Stomach (tissue), 9 donors: ENCODE data around the gene DLG5. TPM values are rescaled to one million over a fixed set of nuclear protein-coding genes. Genes with fewer than 3 reads are reported as not detected.
A peak's percentile ranks its signal among the peaks of the same experiment; 100 is the strongest.

Experiments used
- DNase-seq, 2 donors: peaks; one replicate each; pipeline versions ENCODE4 v3.0.0 to v3.0.0-alpha.2; 2013 to 2019
- H3K27ac ChIP-seq, 5 donors: fragments of 200-600 bp in 4 of 5; sonication (generic) in 4 of 5; one replicate each; pipeline ENCODE4 v1.5.1; 2013 to 2019; ENCODE audit warnings: mild to moderate bottlenecking in 1 of 5, moderate library complexity in 1 of 5
- H3K27me3 ChIP-seq, 3 donors: fragments of 200-600 bp; sonication (generic); one replicate each; pipeline ENCODE4 v1.5.1; 2017 to 2019; ENCODE audit warnings: mixed run types in 1 of 3
- H3K36me3 ChIP-seq, 4 donors: fragments of 200-600 bp; sonication (generic); 1 replicate in 3 of 4; 2 replicates in 1 of 4; pipeline ENCODE4 v1.5.1; 2016 to 2019
- H3K4me1 ChIP-seq, 4 donors: fragments of 200-600 bp; sonication (generic); one replicate each; pipeline ENCODE4 v1.5.1; 2016 to 2019
- H3K4me3 ChIP-seq, 4 donors: fragments of 200-600 bp; sonication (generic) in 3 of 4; one replicate each; pipeline ENCODE4 v1.5.1; 2016 to 2019; ENCODE audit warnings: mild to moderate bottlenecking in 1 of 4
- H3K9me3 ChIP-seq, 4 donors: fragments of 200-600 bp; sonication (generic); one replicate each; pipeline ENCODE4 v1.5.1; 2016 to 2019
- EP300 ChIP-seq: sonication (generic); formaldehyde crosslinking; IDR thresholded peaks from one replicate; pipeline ENCODE4 v1.6.1; 2017; ENCODE audit warnings: antibody characterized with exemption
- POLR2A ChIP-seq, 4 donors: fragments of 450-650 bp; IDR thresholded peaks; one replicate each; pipeline ENCODE4 v1.6.1; 2016; ENCODE audit warnings: antibody characterized with exemption in 4 of 4, control low read depth in 2 of 4, mild to moderate bottlenecking in 1 of 4, moderate library complexity in 1 of 4
- POLR2AphosphoS5 ChIP-seq, 3 donors: sonication (generic); formaldehyde crosslinking; IDR thresholded peaks; one replicate each; pipeline ENCODE4 v1.6.1; 2016; ENCODE audit warnings: antibody characterized with exemption in 3 of 3
- WGBS, 5 donors: extraction: QIAGEN DNeasy Blood & Tissue Kit in 3 of 5; methylation state at CpG; one replicate each; pipeline versions ENCODE4 v1.1.5 to v1.1.7; 2013 to 2018; 5-methylcytosine and 5-hydroxymethylcytosine counted together
- intact Hi-C: fragments of 100-400 bp; cut with DNase I; formaldehyde crosslinking; loops from one replicate; pipeline ENCODE4 v1.15.1; 2023; ENCODE audit warnings: low total_unique reads
- polyA plus RNA-seq, 3 donors: library from polyadenylated mRNA; stranded (reverse); fragments of 200-250 nt; gene quantifications; one replicate each; pipeline ENCODE4 v1.2.3, GENCODE V29; 2013
- total RNA-seq, 5 donors: library from RNA; depleted of rRNA; stranded (reverse); fragments of >200 nt; gene quantifications; one replicate each; pipeline versions ENCODE4 v1.1.0 to v1.2.3, GENCODE V29; 2014 to 2016
- TF ChIP-seq, protein P1 (sequence below), 7 experiments: fragments of 450-650 bp in 4 of 7; fragments of 200-600 bp in 3 of 7; sonication (generic) in 3 of 7; IDR thresholded peaks; one replicate each; pipeline ENCODE4 v1.5.1; 2016 to 2019; ENCODE audit warnings: antibody characterized with exemption in 7 of 7, control low read depth in 2 of 7, mild to moderate bottlenecking in 1 of 7
- donor health status: healthy with polysubstance abuse.
- donor health status: Bipolar disorder and iron deficiency.
- donor health status: healthy.

DLG5 gene
- total and polyA plus RNA-seq, 8 donors: 9.2 to 134 (median 32.7) TPM

DNA sequence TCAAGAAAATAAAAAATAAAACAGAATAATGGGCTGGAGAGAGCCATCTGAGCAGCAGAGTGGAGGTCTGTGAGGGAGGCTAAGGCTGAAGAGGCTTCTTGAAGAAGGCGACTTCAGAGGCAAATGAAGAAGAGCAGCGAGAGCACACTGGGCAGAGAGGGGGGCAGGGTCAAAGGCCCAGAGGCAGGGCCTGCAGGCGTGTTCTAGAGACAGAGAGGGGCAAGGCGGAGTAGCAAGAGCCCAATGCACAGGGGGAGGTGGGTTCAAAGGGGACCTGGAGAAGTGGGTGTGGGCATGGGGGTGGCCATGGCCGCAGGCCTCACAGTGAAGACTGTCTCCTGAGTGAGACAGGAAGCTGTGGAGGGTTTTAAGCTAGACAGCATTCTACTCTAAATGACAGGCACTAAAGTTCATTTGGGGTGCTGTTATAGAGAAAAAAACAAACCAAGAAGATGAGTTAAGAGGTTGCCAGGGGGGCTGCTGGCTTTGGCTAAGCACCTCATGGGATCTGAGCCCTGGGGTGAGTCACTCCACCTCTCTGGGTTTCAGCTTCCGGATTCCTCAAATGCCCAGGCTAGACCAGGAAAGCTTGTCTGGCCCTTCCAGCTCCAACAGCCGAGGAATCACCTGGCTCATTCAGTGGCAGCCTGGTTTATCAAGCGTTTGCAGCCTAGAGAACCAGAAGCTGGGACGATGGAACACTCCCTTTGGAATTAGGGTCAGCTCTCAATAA, 81.7 kb downstream of the DLG5 start:
- 69 to 86% (median 77%) methylated on average over 9 of the region's 9 CpGs for WGBS, 5 donors
- peak in 1 of 2 donors; percentile 57 for DNase-seq
- Histone ChIP-seq H3K4me1 (peaks cover 8 to 38% (median 21%) of the 10 kb centered on the region in 4 donors), H3K9me3 (no peaks in the 10 kb centered on the region), H3K4me3 (no peak overlapping the region), H3K36me3 (peaks cover 13 to 61% (median 49%) of the 10 kb centered on the region in 4 donors), H3K27me3 (no peaks in the 10 kb centered on the region), H3K27ac (peak overlapping the region in 3 of 5 donors; percentile 28 to 81 (median 54))
- no peak for TF ChIP-seq POLR2A (IDR thresholded peaks at IDR 0.05)
- TF ChIP-seq EP300: no peak
- no peak for TF ChIP-seq POLR2AphosphoS5 (IDR thresholded peaks at IDR 0.05)
- TF ChIP-seq, protein P1, sequence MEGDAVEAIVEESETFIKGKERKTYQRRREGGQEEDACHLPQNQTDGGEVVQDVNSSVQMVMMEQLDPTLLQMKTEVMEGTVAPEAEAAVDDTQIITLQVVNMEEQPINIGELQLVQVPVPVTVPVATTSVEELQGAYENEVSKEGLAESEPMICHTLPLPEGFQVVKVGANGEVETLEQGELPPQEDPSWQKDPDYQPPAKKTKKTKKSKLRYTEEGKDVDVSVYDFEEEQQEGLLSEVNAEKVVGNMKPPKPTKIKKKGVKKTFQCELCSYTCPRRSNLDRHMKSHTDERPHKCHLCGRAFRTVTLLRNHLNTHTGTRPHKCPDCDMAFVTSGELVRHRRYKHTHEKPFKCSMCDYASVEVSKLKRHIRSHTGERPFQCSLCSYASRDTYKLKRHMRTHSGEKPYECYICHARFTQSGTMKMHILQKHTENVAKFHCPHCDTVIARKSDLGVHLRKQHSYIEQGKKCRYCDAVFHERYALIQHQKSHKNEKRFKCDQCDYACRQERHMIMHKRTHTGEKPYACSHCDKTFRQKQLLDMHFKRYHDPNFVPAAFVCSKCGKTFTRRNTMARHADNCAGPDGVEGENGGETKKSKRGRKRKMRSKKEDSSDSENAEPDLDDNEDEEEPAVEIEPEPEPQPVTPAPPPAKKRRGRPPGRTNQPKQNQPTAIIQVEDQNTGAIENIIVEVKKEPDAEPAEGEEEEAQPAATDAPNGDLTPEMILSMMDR (IDR thresholded peaks at IDR 0.05): no peak
- intact Hi-C loops: loop anchor here (10.0 kb wide), 2 partner anchors 80 to 120 kb away; partner anchors contain the start of gene DLG5

DNA sequence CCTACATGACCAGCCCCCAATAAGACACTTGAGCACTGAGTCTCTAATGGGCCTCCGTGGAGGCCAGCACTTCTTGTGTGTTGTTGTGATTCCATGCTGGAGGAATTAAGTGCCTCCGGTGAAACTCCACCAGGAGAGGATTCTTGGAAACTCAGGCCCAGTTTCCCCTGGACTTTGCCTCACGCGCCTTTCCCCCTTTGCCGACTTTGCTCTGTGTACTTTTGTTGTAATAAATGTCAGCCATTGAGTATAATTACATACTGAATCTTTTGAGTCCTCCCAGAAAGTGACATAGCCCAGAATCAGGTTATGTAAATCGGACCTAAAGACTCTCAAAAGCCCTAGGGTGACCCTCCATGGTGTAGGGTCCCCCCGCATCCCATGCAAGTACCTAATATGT, 82.4 kb downstream of the DLG5 start:
- Histone ChIP-seq H3K27me3 (no peaks in the 10 kb centered on the region), H3K27ac (peak overlapping the region in 2 of 5 donors; percentile 54 to 81), H3K4me3 (no peak overlapping the region), H3K36me3 (peaks cover 13 to 62% (median 55%) of the 10 kb centered on the region in 4 donors), H3K4me1 (peaks cover 7 to 34% (median 19%) of the 10 kb centered on the region in 4 donors), H3K9me3 (no peaks in the 10 kb centered on the region)
- intact Hi-C loops: loop anchor here (10.0 kb wide), 2 partner anchors 81 to 121 kb away; partner anchors contain the start of gene DLG5
- 75 to 90% (median 81%) methylated on average over 7 of the region's 7 CpGs for WGBS, 5 donors
- TF ChIP-seq POLR2A (IDR thresholded peaks at IDR 0.05) (no peak), EP300 (no peak), POLR2AphosphoS5 (IDR thresholded peaks at IDR 0.05) (no peak)
- TF ChIP-seq, protein P1 (IDR thresholded peaks at IDR 0.05): no peak
- peak in 1 of 2 donors; percentile 72 for DNase-seq

DNA sequence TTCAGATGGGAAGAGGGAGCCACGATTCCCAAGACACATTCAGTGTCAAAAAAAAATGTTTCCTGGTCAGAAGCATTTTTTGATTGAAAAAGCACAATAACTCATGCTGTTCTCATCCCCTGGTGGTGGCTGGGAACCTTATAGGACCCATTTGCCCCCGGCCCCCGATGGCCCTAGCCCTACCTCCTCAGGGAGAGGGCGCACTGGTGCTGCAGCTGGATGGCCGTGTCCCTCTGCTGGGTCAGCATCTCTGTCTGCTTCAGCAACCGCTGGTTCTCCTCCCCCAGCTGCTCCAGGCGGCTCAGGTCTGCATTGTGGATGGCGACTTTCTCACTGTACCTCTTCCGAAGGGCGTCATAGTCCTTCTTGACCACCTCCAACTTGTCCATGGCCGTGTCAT, 83.3 kb downstream of the DLG5 start:
- H3K27me3 ChIP-seq: no peaks in the 10 kb centered on the region
- H3K36me3 ChIP-seq: peaks cover 13 to 70% (median 62%) of the 10 kb centered on the region in 4 donors
- H3K4me1 ChIP-seq: peaks cover 8 to 32% (median 21%) of the 10 kb centered on the region in 4 donors
- TF ChIP-seq POLR2A (IDR thresholded peaks at IDR 0.05) (no peak), POLR2AphosphoS5 (IDR thresholded peaks at IDR 0.05) (no peak), EP300 (no peak)
- TF ChIP-seq, protein P1 (IDR thresholded peaks at IDR 0.05): no peak
- WGBS, 5 donors: 92 to 99% (median 96%) methylated on average over 9 to 11 of the region's 11 CpGs
- H3K9me3 ChIP-seq: no peaks in the 10 kb centered on the region
- no peak overlapping the region for H3K4me3 ChIP-seq
- intact Hi-C loops: loop anchor here (10.0 kb wide), 2 partner anchors 82 to 122 kb away; partner anchors contain the start of gene DLG5
- peak overlapping the region in 1 of 5 donors; percentile 81 for H3K27ac ChIP-seq
- DNase-seq: no peak

DNA sequence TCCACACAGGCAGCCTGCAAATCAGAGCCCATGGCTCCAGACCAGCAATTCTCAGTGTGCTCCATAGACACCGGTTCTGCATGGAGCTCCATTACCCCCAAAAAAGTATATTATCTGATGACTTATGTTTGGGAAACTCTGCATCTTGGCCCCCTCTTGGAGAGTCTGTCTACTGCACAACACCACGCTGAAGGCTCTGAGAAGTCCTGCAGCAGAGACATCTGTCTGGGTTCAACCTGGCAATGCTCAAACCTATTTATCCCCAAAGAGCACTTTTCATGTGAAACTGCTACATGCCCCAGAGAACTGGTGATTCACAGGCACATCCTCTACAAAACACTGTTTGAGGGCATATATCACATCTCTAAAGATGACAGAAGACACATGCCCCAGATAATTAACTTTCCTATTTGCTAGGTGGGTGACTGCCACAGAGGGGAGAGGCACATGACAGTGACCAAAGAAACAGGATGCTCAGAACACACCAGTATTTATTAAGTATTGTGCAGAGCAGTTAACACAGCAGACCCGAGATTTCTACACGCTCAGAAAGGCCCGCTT, 83.8 kb downstream of the DLG5 start:
- no peaks in the 10 kb centered on the region for H3K27me3 ChIP-seq
- 92 to 96% (median 95%) methylated on average over 5 of the region's 5 CpGs for WGBS, 5 donors
- H3K9me3 ChIP-seq: no peaks in the 10 kb centered on the region
- intact Hi-C loops: loop anchor here (10.0 kb wide), 2 partner anchors 82 to 122 kb away; partner anchors contain the start of gene DLG5
- H3K27ac ChIP-seq: peak overlapping the region in 1 of 5 donors; percentile 81
- no peak for DNase-seq
- peaks cover 8 to 36% (median 21%) of the 10 kb centered on the region in 4 donors for H3K4me1 ChIP-seq
- TF ChIP-seq POLR2AphosphoS5 (IDR thresholded peaks at IDR 0.05) (no peak), POLR2A (IDR thresholded peaks at IDR 0.05) (no peak), EP300 (no peak)
- TF ChIP-seq, protein P1 (IDR thresholded peaks at IDR 0.05): no peak
- H3K36me3 ChIP-seq: peaks cover 13 to 71% (median 67%) of the 10 kb centered on the region in 4 donors
- no peak overlapping the region for H3K4me3 ChIP-seq
